GM19035 (cell line): ENCODE data around the gene GPSM1.
A peak's percentile ranks its signal among the peaks of the same experiment; 100 is the strongest.

Experiments used
- ATAC-seq: cut with Tn5 transposase; IDR thresholded peaks from one replicate; pipeline ENCODE4 v1.9.1; 2021; ENCODE audit not compliant: unreplicated experiment

The GPSM1 gene

GRCh38 chr9:136358888-136359287 lies 31.5 kb downstream of the GPSM1 start:
- ATAC-seq, result no peak

GRCh38 chr9:136359774-136360718 lies 32.7 kb downstream of the GPSM1 start:
- no peak for ATAC-seq

GRCh38 chr9:136361047-136361753 lies 33.9 kb downstream of the GPSM1 start:
- no peak for ATAC-seq

- no peak for ATAC-seq
Observed at GRCh38 chr9:136361754-136362449, 34.6 kb downstream of the GPSM1 start.

- no peak for ATAC-seq
Observed at GRCh38 chr9:136362450-136362784, 35.1 kb downstream of the GPSM1 start.

GRCh38 chr9:136363106-136363948 lies 36.0 kb downstream of the GPSM1 start, which contains the start of gene DNLZ:
Gene DNLZ, minus strand, starts transcription at chr9:136363744. Its CDS starts 30 bp downstream, at chr9:136363714.
- peak; percentile 75 for ATAC-seq

- no peak for ATAC-seq
Observed at GRCh38 chr9:136363949-136364748, 36.8 kb downstream of the GPSM1 start.

- ATAC-seq, result no peak
Observed at GRCh38 chr9:136364942-136365774, 37.8 kb downstream of the GPSM1 start.

- no peak for ATAC-seq
Observed at GRCh38 chr9:136365775-136366222, 38.5 kb downstream of the GPSM1 start.

- ATAC-seq, result no peak
Observed at GRCh38 chr9:136366826-136367225, 39.5 kb downstream of the GPSM1 start.

- ATAC-seq, result no peak
Observed at GRCh38 chr9:136367296-136368145, 40.2 kb downstream of the GPSM1 start.

GRCh38 chr9:136368190-136368589 lies 40.9 kb downstream of the GPSM1 start:
- ATAC-seq, result no peak

- ATAC-seq, result no peak
Observed at GRCh38 chr9:136370037-136370436, 42.7 kb downstream of the GPSM1 start.

- no peak for ATAC-seq
Observed at GRCh38 chr9:136370687-136371532, 43.6 kb downstream of the GPSM1 start.

GRCh38 chr9:136371533-136371880 lies 44.2 kb downstream of the GPSM1 start:
- ATAC-seq, result no peak

- no peak for ATAC-seq
Observed at GRCh38 chr9:136372006-136372405, 44.7 kb downstream of the GPSM1 start.
